Fibroblast of lung (primary cell): ENCODE data around the gene MAZ. TPM values are rescaled to one million over a fixed set of nuclear protein-coding genes. Genes with fewer than 3 reads are reported as not detected.
A peak's percentile ranks its signal among the peaks of the same experiment; 100 is the strongest.
"Not testable (repeated sequence)": the region's sequence is repeated elsewhere in the genome, so short reads cannot be mapped to it uniquely, and the experiment has no call there.

Experiments
- DNase-seq, 2 donors: peaks; one replicate each; pipeline versions ENCODE4 v3.0.0 to v3.0.0-alpha.2; 2010; ENCODE audit warnings: low read depth in 2 of 2
- H2AFZ ChIP-seq: 2 replicates; pipeline ENCODE4 v1.5.1; 2012; ENCODE audit warnings: low read length, control low read depth, inconsistent platforms
- H3K27ac ChIP-seq: 2 replicates; pipeline ENCODE4 v1.5.1; 2011; ENCODE audit warnings: low read length, control low read depth; ENCODE audit not compliant: insufficient read depth
- H3K27me3 ChIP-seq: 2 replicates; pipeline ENCODE4 v1.5.1; 2011; ENCODE audit warnings: mild to moderate bottlenecking, low read length; ENCODE audit not compliant: control insufficient read depth, insufficient read depth
- H3K36me3 ChIP-seq: 2 replicates; pipeline ENCODE4 v1.5.1; 2011; ENCODE audit warnings: low read length; ENCODE audit not compliant: control insufficient read depth, insufficient read depth
- H3K4me1 ChIP-seq: 2 replicates; pipeline ENCODE4 v1.5.1; 2011; ENCODE audit warnings: low read length; ENCODE audit not compliant: control insufficient read depth, insufficient read depth; ENCODE audit errors: extremely low read depth
- H3K4me2 ChIP-seq: 2 replicates; pipeline ENCODE4 v1.5.1; 2011; ENCODE audit warnings: low read length, control low read depth; ENCODE audit not compliant: insufficient read depth; ENCODE audit errors: extremely low read depth
- H3K4me3 ChIP-seq, 4 experiments: fragments of 200-600 bp in 1 of 4; sonication (generic) in 1 of 4; replicated peaks in 1 of 4; 2 replicates each; pipeline ENCODE4 v1.5.1; 2011 to 2016; ENCODE audit warnings: low read length in 4 of 4, low read depth in 3 of 4, mild to moderate bottlenecking in 3 of 4, control low read depth in 2 of 4, inconsistent platforms in 1 of 4, mixed read lengths in 1 of 4; ENCODE audit not compliant: insufficient read depth in 1 of 4; ENCODE audit errors: control extremely low read depth in 1 of 4
- H3K79me2 ChIP-seq: 2 replicates; pipeline ENCODE4 v1.5.1; 2012; ENCODE audit warnings: mild to moderate bottlenecking, low read length, inconsistent platforms; ENCODE audit not compliant: control insufficient read depth, insufficient read depth
- H3K9ac ChIP-seq: 2 replicates; pipeline ENCODE4 v1.5.1; 2011; ENCODE audit warnings: mild to moderate bottlenecking, low read length, control low read depth; ENCODE audit not compliant: insufficient read depth
- H3K9me3 ChIP-seq: 2 replicates; pipeline ENCODE4 v1.5.1; 2012; ENCODE audit warnings: low read depth, low read length; ENCODE audit not compliant: control insufficient read depth, insufficient read depth
- H4K20me1 ChIP-seq: 2 replicates; pipeline ENCODE4 v1.5.1; 2011; ENCODE audit warnings: low read length; ENCODE audit not compliant: control insufficient read depth, insufficient read depth; ENCODE audit errors: extremely low read depth
- CTCF ChIP-seq, 2 donors: IDR thresholded peaks in 1 of 2; conservative IDR thresholded peaks in 1 of 2; 1 replicate in 1 of 2; 2 replicates in 1 of 2; pipeline ENCODE4 v1.5.1; 2011 to 2012; ENCODE audit warnings: low read length in 2 of 2, control low read depth in 1 of 2, inconsistent platforms in 1 of 2, low read depth in 1 of 2, mild to moderate bottlenecking in 1 of 2
- EZH2 ChIP-seq: IDR thresholded peaks from 2 replicates; pipeline ENCODE4 v1.5.1; 2012; ENCODE audit warnings: low read length, control low read depth, mild to moderate bottlenecking; ENCODE audit errors: missing control alignments
- polyA plus RNA-seq, 2 donors: library from polyadenylated mRNA; depleted of rRNA in 1 of 2; stranded (reverse) in 1 of 2; unstranded in 1 of 2; fragments of >200 nt; gene quantifications; 2 replicates each; pipeline ENCODE4 v1.2.1, GENCODE V29; 2011 to 2012; ENCODE audit warnings: missing spikeins in 1 of 2
- total RNA-seq: library from RNA; depleted of rRNA; stranded (reverse); fragments of >200 nt; gene quantifications from 2 replicates; pipeline ENCODE4 v1.2.1, GENCODE V29; 2014

MAZ gene
- total and polyA plus RNA-seq, 2 donors (not counting 1 experiment from before 2014, with no cell fraction given), result 68.1 to 131 TPM

- no peaks in the 10 kb centered on the region for H3K27me3 ChIP-seq
- TF ChIP-seq CTCF (conservative IDR thresholded peaks at IDR 0.05 in 1 of 2, IDR thresholded peaks at IDR 0.05 in 1 of 2; ENCODE audit: low read depth in 1 of 2, low read length in 2 of 2) (peak; percentile 26 to 47), EZH2 (no peak)
- H3K36me3 ChIP-seq, result no peaks in the 10 kb centered on the region
- no peak overlapping the region for H3K4me2 ChIP-seq
- H2AFZ ChIP-seq, result no peak overlapping the region
- H4K20me1 ChIP-seq, result no peaks in the 10 kb centered on the region
- H3K4me1 ChIP-seq, result no peaks in the 10 kb centered on the region
- no peak overlapping the region for H3K27ac ChIP-seq
- no peak overlapping the region for H3K9ac ChIP-seq
- no peak overlapping the region for H3K4me3 ChIP-seq
- DNase-seq, result peak; percentile 62 to 90
- H3K9me3 ChIP-seq, result no peaks in the 10 kb centered on the region
- H3K79me2 ChIP-seq, result no peaks in the 10 kb centered on the region
These were observed 48.3 kb upstream of the MAZ start for GRCh38 chr16:29757950-29758466.

GRCh38 chr16:29760567-29761279 is 45.6 kb upstream of the MAZ start:
- no peak overlapping the region for H2AFZ ChIP-seq
- no peaks in the 10 kb centered on the region for H3K4me1 ChIP-seq
- H3K27ac ChIP-seq, result no peak overlapping the region
- no peaks in the 10 kb centered on the region for H3K36me3 ChIP-seq
- DNase-seq, result no peak
- H3K79me2 ChIP-seq, result no peaks in the 10 kb centered on the region
- H3K4me3 ChIP-seq, result no peak overlapping the region
- no peaks in the 10 kb centered on the region for H3K9me3 ChIP-seq
- H4K20me1 ChIP-seq, result no peaks in the 10 kb centered on the region
- no peak for TF ChIP-seq EZH2
- TF ChIP-seq CTCF (conservative IDR thresholded peaks at IDR 0.05 in 1 of 2, IDR thresholded peaks at IDR 0.05 in 1 of 2; ENCODE audit: low read depth in 1 of 2, low read length in 2 of 2), result no peak
- no peak overlapping the region for H3K4me2 ChIP-seq
- H3K9ac ChIP-seq, result no peak overlapping the region
- peaks cover 4% of the 10 kb centered on the region for H3K27me3 ChIP-seq

GRCh38 chr16:29761280-29761651 is 45.1 kb upstream of the MAZ start:
- not testable (repeated sequence) for H3K9ac ChIP-seq, H4K20me1 ChIP-seq, H3K4me3 ChIP-seq, H3K9me3 ChIP-seq, H3K27me3 ChIP-seq, H3K4me2 ChIP-seq, H3K79me2 ChIP-seq, H3K36me3 ChIP-seq, H3K4me1 ChIP-seq, H2AFZ ChIP-seq, H3K27ac ChIP-seq, DNase-seq
